GM19043 (cell line): ENCODE measurements around the gene ONECUT1.
A peak's percentile ranks its signal among the peaks of the same experiment; 100 is the strongest.

Source experiments
- ATAC-seq: cut with Tn5 transposase; IDR thresholded peaks from one replicate; pipeline ENCODE4 v1.9.1; 2021; ENCODE audit warnings: low read depth; ENCODE audit not compliant: unreplicated experiment

ONECUT1 gene

DNA sequence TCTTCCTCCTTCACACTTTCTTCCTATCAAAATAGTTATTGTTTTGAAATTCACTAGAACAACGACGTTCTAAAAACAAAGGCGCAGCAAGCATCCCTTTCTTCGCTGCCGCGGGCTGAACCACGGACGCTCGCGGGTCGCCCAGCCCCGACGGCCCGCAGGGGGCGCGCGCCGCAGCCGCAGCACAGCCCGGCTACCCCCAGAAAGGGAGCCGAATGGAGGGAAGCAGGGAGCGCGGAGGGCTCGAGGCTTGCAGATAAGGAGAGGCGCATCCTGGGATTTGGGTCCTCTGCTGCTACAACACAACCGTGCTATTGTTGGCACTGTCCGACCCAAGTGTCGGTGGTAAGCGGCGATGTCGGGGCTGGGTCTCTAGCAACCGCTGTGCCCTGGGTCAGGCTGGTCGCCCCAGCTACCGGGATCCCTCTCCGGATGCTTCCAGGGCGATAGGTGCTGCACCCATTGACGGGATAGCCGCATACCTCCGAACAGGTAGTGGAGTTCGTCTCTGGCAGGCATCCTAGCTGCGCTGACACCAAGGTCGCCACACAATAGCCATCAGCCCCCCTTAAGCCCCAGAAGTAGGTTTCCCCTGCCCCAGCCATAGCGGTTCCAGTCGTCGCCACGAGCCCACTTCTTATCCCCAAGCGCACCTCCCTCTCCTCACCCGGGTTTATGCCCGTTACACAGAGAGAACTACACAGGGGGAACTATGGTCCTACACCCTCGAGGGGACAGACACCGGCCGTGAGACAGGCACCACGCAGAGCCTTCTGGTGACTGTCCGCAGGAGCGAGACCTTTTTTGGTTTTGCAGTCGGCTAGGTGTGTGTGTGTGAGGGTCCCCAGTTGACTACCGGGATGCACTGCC is 6.0 kb downstream of the ONECUT1 start:
- ATAC-seq, result no peak

DNA sequence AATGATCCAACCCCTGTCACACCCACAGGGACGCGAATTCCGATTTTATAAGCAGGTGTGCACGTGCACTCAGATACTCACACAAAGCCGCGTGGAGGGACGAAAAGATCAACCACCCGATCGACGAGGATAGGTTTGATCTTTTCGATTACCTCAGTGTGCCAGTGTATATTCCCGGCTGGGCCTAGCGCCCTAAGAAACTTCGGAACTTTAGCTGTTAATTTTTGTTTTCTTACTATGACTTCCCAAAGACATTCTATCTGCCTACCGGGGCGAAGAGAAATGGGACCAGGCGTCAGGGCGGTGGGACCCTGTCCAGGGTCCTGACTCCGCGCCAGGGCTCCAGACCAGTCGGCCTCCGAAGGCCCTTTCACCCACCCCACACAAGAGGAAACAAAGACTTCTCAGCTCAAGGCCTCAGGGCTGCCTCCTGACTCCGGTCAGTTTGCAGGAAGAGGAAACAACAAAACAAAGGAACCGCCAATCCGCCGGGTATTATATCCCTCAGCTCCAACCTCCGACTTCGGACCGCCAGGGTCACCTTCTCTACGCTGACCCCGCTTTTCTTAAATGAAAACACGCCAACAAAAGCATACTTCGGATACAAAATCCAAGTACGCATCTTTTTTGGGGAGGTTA is 6.8 kb downstream of the ONECUT1 start:
- no peak for ATAC-seq

GRCh38 chr15:52782514-52782913 is 7.6 kb downstream of the ONECUT1 start:
- no peak for ATAC-seq

- ATAC-seq, result peak; percentile 62
These were observed 9.8 kb downstream of the ONECUT1 start for GRCh38 chr15:52780172-52780980.

DNA sequence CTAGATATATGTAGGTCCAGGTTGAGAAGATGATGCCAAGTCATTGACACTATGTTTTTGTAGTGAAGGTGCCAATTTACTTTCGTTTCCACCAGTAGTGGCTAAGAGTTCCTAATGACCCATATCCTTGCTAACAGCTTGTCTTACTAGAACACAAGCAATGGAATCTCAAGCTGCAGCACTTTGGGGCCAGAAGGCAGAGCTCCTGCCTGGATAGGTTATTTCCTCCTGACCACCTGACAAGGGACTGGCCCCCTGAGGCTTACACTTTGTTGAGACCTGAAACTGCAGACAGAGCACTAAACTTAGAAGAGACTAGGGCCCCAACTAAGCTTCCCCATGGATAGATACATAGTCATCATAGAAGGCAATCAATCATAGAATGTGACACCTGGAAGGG is 11.7 kb downstream of the ONECUT1 start:
- ATAC-seq, result no peak

DNA sequence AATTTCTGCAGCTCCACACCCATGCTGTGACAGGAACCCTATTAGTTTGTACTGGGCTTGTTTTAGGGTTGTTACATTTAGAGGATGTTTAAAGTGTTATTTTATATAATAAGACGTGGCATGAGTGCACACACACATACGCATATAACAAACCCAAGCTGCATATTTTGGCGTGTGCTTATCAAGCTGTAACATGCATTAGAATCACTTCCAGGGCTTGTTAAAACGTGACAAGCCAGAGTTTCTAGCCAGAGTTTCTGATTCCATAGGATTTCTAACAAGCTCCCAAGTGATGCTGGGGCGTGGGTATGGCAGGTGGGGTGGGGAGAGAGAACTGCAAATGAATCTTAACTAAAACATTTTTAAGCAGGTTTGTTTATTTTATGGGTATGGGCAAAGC is 17.4 kb downstream of the ONECUT1 start:
- ATAC-seq, result no peak

DNA sequence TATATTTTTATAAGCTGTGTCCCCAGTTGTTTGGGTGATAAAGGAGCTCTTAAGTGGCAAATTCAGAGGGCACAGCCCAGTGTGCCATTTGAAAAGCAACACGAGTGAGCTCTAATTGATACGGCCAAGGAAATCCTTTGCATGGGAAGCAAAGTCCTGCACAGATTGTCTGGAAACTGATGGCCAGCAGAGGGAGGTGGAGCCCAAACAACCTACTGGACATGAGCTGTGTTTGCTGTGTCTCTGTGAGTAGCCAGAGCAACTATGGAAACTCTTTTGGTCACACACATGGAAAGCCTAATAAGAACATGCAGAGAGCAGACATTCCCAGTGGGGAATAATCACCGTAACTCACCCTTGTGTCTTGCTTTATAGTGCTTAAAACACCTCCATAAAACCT is 24.4 kb downstream of the ONECUT1 start:
- no peak for ATAC-seq

- ATAC-seq, result no peak
These were observed 25.4 kb downstream of the ONECUT1 start for GRCh38 chr15:52764731-52765130.

GRCh38 chr15:52762621-52763020 is 27.5 kb downstream of the ONECUT1 start:
- no peak for ATAC-seq

- ATAC-seq, result no peak
These were observed 29.6 kb downstream of the ONECUT1 start for GRCh38 chr15:52760562-52760961.

DNA sequence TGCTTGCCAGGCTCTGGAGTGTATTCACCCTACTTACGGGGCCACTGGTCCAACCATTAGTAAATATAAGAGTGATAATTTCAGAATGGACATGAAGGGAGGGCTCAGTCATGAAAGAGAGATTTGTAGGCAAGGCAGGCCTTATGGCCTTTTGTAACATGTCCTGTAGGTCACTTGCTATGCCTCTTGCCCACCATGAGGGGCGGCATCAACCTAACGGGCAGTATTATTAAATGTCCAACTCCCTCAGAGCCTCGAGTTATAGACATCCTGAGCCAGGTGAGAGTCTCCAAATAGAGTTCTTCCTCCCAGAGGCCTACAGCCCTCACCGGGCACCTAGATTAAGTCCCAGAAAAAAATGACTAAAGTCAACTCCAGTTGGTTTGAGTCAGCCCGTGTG is 30.2 kb downstream of the ONECUT1 start:
- no peak for ATAC-seq

DNA sequence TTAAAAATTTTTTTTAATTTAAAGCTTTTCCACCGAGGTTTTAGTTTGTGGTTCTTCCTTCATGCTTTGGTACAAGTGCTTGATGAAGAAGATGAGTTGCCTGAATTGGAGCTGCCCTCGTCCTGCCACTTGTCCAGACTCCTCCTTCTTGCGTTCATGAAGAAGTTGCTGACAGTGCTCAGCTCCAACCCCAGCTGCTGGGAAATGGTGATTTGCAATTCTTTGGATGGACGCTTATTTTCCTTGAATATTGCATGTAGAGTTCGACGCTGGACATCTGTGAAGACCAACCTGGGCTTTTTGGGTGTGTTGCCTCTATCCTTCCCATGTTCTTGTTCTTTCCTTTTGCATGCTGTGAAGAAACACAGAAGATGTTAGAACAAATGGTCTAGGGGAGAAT is 32.6 kb downstream of the ONECUT1 start:
- no peak for ATAC-seq

- no peak for ATAC-seq
These were observed 38.6 kb downstream of the ONECUT1 start for GRCh38 chr15:52751522-52751921.

GRCh38 chr15:52749258-52749657 is 40.9 kb downstream of the ONECUT1 start:
- peak; percentile 74 for ATAC-seq

- no peak for ATAC-seq
These were observed 43.9 kb downstream of the ONECUT1 start for GRCh38 chr15:52746162-52746757.

DNA sequence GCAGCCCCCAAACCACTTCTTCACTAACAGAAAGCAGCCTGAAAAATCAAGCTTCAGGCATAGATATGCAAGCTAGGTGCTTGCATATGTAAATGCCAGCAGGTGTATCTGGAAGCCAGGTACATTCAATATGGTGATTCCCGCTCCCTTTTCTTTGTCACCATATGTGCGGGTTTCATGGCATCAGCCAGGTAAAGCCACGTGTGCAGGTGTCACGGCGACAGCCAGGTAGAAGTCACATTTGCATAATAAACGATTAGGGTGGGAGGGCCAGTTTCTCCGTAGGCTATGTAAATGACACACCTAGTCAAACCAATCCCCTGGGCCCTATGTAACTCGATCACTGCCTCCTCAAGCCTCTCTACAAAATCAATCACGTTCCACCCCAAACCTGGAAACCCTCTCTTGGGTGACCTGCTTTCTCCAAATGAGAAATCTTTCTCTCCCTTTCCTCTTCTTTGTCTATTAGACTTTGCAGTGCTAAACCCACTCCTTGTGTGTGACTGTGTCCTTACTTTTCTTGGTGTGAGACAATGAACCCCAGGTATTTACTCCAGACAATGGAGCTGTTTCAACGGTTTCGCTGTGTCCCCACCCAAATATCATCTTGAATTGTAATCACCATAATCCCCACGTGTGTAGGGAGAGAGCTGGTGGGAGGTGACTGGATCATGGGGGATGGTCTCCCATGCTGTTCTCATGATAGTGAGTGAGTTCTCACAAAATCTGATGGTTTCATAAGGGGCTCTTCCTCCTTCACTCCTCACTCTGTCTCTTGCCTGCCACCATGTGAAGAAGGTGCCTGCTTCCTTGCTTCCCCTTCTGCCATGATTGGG is 44.6 kb downstream of the ONECUT1 start:
- ATAC-seq, result no peak

- no peak for ATAC-seq
These were observed 51.8 kb downstream of the ONECUT1 start for GRCh38 chr15:52738311-52738710.

DNA sequence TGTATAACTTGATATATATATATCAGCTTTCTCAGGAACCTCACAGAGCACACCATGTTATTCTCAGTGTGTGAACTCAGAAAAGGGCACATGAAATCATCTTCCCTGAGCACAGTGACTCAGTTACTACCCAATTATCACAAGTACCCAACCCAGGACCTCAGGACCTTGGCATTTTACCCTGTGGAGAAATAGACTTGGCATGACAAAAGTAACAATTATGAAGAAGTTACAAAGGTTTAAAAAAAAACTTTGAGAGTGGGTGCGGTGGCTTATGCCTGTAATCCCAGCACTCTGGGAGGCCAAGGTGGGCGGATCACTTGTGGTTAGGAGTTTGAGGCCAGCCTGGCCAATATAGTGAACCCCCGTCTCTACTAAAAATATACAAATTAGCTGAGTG is 52.4 kb downstream of the ONECUT1 start:
- ATAC-seq, result no peak

GRCh38 chr15:52735231-52736089 is 54.7 kb downstream of the ONECUT1 start:
- no peak for ATAC-seq
